GM21515 (cell line): ENCODE measurements around the gene CDC14B.
"Not testable (repeated sequence)": the region's sequence is repeated elsewhere in the genome, so short reads cannot be mapped to it uniquely, and the experiment has no call there.

Experiments used
- ATAC-seq: cut with Tn5 transposase; IDR thresholded peaks from one replicate; pipeline ENCODE4 v1.9.1; 2021; ENCODE audit not compliant: unreplicated experiment

CDC14B gene

GRCh38 chr9:96551403-96551802, 68.2 kb downstream of the CDC14B start:
- ATAC-seq, result no peak

- no peak for ATAC-seq
Observed at GRCh38 chr9:96550659-96551058, 69.0 kb downstream of the CDC14B start.

- ATAC-seq, result not testable (repeated sequence)
Observed at GRCh38 chr9:96543131-96543530, 76.5 kb downstream of the CDC14B start.

- ATAC-seq, result no peak
Observed at GRCh38 chr9:96540106-96540505, 79.5 kb downstream of the CDC14B start.

GRCh38 chr9:96532173-96532572, 87.5 kb downstream of the CDC14B start:
- no peak for ATAC-seq

GRCh38 chr9:96524764-96525163, 94.9 kb downstream of the CDC14B start:
- ATAC-seq, result no peak

GRCh38 chr9:96524045-96524444, 95.6 kb downstream of the CDC14B start:
- ATAC-seq, result no peak

- ATAC-seq, result no peak
Observed at GRCh38 chr9:96523374-96523773, 96.3 kb downstream of the CDC14B start.

GRCh38 chr9:96522366-96522765, 97.3 kb downstream of the CDC14B start:
- ATAC-seq, result no peak

- ATAC-seq, result no peak
Observed at GRCh38 chr9:96519787-96520186, 99.9 kb downstream of the CDC14B start.

- no peak for ATAC-seq
Observed at GRCh38 chr9:96519095-96519494, 100.5 kb downstream of the CDC14B start.

GRCh38 chr9:96515621-96516470, 103.8 kb downstream of the CDC14B start:
- no peak for ATAC-seq

- ATAC-seq, result no peak
Observed at GRCh38 chr9:96514800-96515158, 104.9 kb downstream of the CDC14B start.

- no peak for ATAC-seq
Observed at GRCh38 chr9:96514108-96514799, 105.4 kb downstream of the CDC14B start.

GRCh38 chr9:96513622-96514021, 106.0 kb downstream of the CDC14B start:
- ATAC-seq, result no peak

- ATAC-seq, result no peak
Observed at GRCh38 chr9:96512240-96512639, 107.4 kb downstream of the CDC14B start.

- no peak for ATAC-seq
Observed at GRCh38 chr9:96510258-96510657, 109.4 kb downstream of the CDC14B start.

- no peak for ATAC-seq
Observed at GRCh38 chr9:96509848-96510247, 109.8 kb downstream of the CDC14B start.

- ATAC-seq, result no peak
Observed at GRCh38 chr9:96509026-96509425, 110.6 kb downstream of the CDC14B start.

- no peak for ATAC-seq
Observed at GRCh38 chr9:96508227-96508940, 111.3 kb downstream of the CDC14B start.

GRCh38 chr9:96505316-96505991, 114.2 kb downstream of the CDC14B start:
- no peak for ATAC-seq
